SIG-M5 treated with dmso at 0.1 percent for 504 hours (cell line): ENCODE results near the gene C1QC.

Experiments
- DNase-seq: peaks from one replicate; lab custom pipeline; 2025; ENCODE audit not compliant: unreplicated experiment; lab: John Stamatoyannopoulos, UW

Gene C1QC

GRCh38 chr1:22619252-22619651, 24.2 kb upstream of the C1QC start:
- DNase-seq = peak; percentile 45

- no peak for DNase-seq
These were observed 23.6 kb upstream of the C1QC start for GRCh38 chr1:22619798-22620197.

- no peak for DNase-seq
These were observed 21.7 kb upstream of the C1QC start for GRCh38 chr1:22621761-22622160.

GRCh38 chr1:22625262-22625925, 18.0 kb upstream of the C1QC start:
- no peak for DNase-seq

GRCh38 chr1:22626237-22627157, 16.9 kb upstream of the C1QC start:
- no peak for DNase-seq

GRCh38 chr1:22627331-22627730, 16.1 kb upstream of the C1QC start:
- no peak for DNase-seq

GRCh38 chr1:22628698-22629444, 14.6 kb upstream of the C1QC start:
- DNase-seq = peak; percentile 39

GRCh38 chr1:22629886-22630285, 13.5 kb upstream of the C1QC start:
- no peak for DNase-seq

GRCh38 chr1:22633697-22634463, 9.6 kb upstream of the C1QC start:
- no peak for DNase-seq

GRCh38 chr1:22635436-22635835, 8.0 kb upstream of the C1QC start:
- no peak for DNase-seq

GRCh38 chr1:22636353-22636752, 7.1 kb upstream of the C1QC start, which contains the start of gene C1QA:
TSS of gene C1QA (plus strand) at chr1:22636628. CDS start at chr1:22637617, 989 bp downstream.
- no peak for DNase-seq

- DNase-seq = no peak
These were observed 6.5 kb upstream of the C1QC start for GRCh38 chr1:22636927-22637326.

GRCh38 chr1:22637907-22638445, 5.5 kb upstream of the C1QC start:
- no peak for DNase-seq

- no peak for DNase-seq
These were observed 4.8 kb upstream of the C1QC start for GRCh38 chr1:22638476-22639234.

GRCh38 chr1:22639286-22639685, 4.1 kb upstream of the C1QC start:
- no peak for DNase-seq

GRCh38 chr1:22641247-22641646, 2.2 kb upstream of the C1QC start:
- DNase-seq = no peak

- DNase-seq = peak; percentile 45
These were observed 1.4 kb upstream of the C1QC start for GRCh38 chr1:22641906-22642636.

GRCh38 chr1:22643928-22644327, 495 bp downstream of the C1QC start:
- DNase-seq = no peak

- no peak for DNase-seq
These were observed 2.5 kb downstream of the C1QC start for GRCh38 chr1:22645931-22646330.
